ENCODE measurements around the gene OVAAL. TPM values are rescaled to one million over a fixed set of nuclear protein-coding genes. Genes with fewer than 3 reads are reported as not detected.

Gene OVAAL
- not detected for total RNA-seq
- polyA plus RNA-seq (2013, experiment 1 of 2) = not detected
- not detected for polyA plus RNA-seq (2013, experiment 2 of 2)
- long read RNA-seq, experiment 1 = 0 reads
- long read RNA-seq, experiment 2 = 0 reads
- long read RNA-seq, experiment 3 = 0 reads
- long read RNA-seq, experiment 4 = 0 reads

DNA sequence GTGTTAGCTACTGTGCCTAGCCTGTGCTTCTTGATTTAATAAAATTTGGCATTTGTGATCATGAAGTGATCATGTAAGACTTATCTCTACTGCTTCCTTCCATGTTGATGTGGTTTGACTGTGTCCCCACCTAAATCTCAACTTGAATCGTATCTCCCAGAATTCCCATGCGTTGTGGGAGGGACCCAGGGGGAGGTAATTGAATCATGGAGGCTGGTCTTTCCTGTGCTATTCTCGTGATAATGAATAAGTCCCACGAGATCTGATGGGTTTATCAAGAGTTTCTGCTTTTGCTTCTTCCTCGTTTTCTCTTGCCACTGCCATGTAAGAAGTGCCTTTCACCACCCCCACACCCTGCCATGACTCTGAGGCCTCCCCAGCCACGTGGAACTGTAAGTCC lies at the start of gene OVAAL:
TSS of gene OVAAL (plus strand) at position 301 of the 400 bp plus-strand sequence.
- H3K36me3 ChIP-seq (ENCODE audit: control insufficient read depth, insufficient read depth, low read length) = no peaks in the 10 kb centered on the region
- Mint-ChIP-seq H3K4me1 (peaks cover 8% of the 10 kb centered on the region), H3K27ac (no peak within 1 kb of the TSS), H3K4me3 (no peak within 1 kb of the TSS), H3K27me3 (ENCODE audit: insufficient read depth) (peaks cover 21% of the 10 kb centered on the region), H3K9me3 (peaks cover 3% of the 10 kb centered on the region), H3K36me3 (ENCODE audit: low read depth) (no peaks in the 10 kb centered on the region)
- no peak within 1 kb of the TSS for H3K4me3 ChIP-seq (ENCODE audit: low read length)
- H3K27me3 ChIP-seq (ENCODE audit: control insufficient read depth, insufficient read depth, low read length, poor library complexity, severe bottlenecking) = peaks cover 32% of the 10 kb centered on the region
- DNase-seq = peak; percentile 11
- no peak within 1 kb of the TSS for H3K27ac ChIP-seq (ENCODE audit: low read depth, low read length)
- H3K9ac ChIP-seq (ENCODE audit: extremely low read depth, low read length, poor library complexity, severe bottlenecking) = no peak within 1 kb of the TSS
- peaks cover 8% of the 10 kb centered on the region for H3K9me3 ChIP-seq (ENCODE audit: control insufficient read depth, low read length)
- WGBS, 2 experiments (ENCODE audit: insufficient coverage in 1 of 2, insufficient read length in 1 of 2) = 81 to 90% methylated on average over 2 to 6 of the region's 6 CpGs
- H3K4me1 ChIP-seq (ENCODE audit: control insufficient read depth, insufficient read depth, low read length) = no peaks in the 10 kb centered on the region
- TF ChIP-seq, protein P1, sequence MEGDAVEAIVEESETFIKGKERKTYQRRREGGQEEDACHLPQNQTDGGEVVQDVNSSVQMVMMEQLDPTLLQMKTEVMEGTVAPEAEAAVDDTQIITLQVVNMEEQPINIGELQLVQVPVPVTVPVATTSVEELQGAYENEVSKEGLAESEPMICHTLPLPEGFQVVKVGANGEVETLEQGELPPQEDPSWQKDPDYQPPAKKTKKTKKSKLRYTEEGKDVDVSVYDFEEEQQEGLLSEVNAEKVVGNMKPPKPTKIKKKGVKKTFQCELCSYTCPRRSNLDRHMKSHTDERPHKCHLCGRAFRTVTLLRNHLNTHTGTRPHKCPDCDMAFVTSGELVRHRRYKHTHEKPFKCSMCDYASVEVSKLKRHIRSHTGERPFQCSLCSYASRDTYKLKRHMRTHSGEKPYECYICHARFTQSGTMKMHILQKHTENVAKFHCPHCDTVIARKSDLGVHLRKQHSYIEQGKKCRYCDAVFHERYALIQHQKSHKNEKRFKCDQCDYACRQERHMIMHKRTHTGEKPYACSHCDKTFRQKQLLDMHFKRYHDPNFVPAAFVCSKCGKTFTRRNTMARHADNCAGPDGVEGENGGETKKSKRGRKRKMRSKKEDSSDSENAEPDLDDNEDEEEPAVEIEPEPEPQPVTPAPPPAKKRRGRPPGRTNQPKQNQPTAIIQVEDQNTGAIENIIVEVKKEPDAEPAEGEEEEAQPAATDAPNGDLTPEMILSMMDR (conservative IDR thresholded peaks at IDR 0.05) = no peak

DNA sequence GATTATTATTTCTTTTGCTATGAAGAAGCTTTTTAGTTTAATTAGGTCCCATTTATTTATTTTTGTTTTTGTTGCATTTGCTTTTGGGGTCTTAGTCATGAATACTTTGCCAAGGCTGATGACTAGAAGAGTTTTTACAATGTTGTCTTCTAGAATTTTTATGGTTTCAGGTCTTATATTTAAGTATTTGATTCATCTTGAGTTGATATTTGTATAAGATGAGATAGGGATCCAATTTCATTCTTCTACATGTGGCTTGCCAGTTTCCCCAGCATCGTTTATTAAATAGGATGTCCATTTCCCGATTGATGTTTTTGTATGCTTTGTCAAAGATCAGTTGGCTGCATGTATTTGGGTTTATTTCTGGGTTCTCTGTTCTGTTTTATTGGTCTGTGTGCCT lies 47.9 kb upstream of the OVAAL start:
- H3K27me3 Mint-ChIP-seq (ENCODE audit: insufficient read depth) = peaks cover 2% of the 10 kb centered on the region
- no peaks in the 10 kb centered on the region for H3K4me1 ChIP-seq (ENCODE audit: control insufficient read depth, insufficient read depth, low read length)
- TF ChIP-seq, protein P1 (conservative IDR thresholded peaks at IDR 0.05) = no peak
- H3K9me3 Mint-ChIP-seq = peaks cover 23% of the 10 kb centered on the region
- no peaks in the 10 kb centered on the region for H3K36me3 ChIP-seq (ENCODE audit: control insufficient read depth, insufficient read depth, low read length)
- H3K9me3 ChIP-seq (ENCODE audit: control insufficient read depth, low read length) = peaks cover 7% of the 10 kb centered on the region
- no peak overlapping the region for H3K27ac ChIP-seq (ENCODE audit: low read depth, low read length)
- no peaks in the 10 kb centered on the region for H3K27me3 ChIP-seq (ENCODE audit: control insufficient read depth, insufficient read depth, low read length, poor library complexity, severe bottlenecking)
- H3K9ac ChIP-seq (ENCODE audit: extremely low read depth, low read length, poor library complexity, severe bottlenecking) = no peak overlapping the region
- H3K27ac Mint-ChIP-seq = no peak overlapping the region
- H3K4me3 Mint-ChIP-seq = no peak overlapping the region
- DNase-seq = no peak
- H3K4me3 ChIP-seq (ENCODE audit: low read length) = no peak overlapping the region
- WGBS, 2 experiments (ENCODE audit: insufficient coverage in 1 of 2, insufficient read length in 1 of 2) = 93 to 100% methylated on average over 2 of the region's 2 CpGs
- peaks cover 5% of the 10 kb centered on the region for H3K36me3 Mint-ChIP-seq (ENCODE audit: low read depth)
- H3K4me1 Mint-ChIP-seq = no peaks in the 10 kb centered on the region

DNA sequence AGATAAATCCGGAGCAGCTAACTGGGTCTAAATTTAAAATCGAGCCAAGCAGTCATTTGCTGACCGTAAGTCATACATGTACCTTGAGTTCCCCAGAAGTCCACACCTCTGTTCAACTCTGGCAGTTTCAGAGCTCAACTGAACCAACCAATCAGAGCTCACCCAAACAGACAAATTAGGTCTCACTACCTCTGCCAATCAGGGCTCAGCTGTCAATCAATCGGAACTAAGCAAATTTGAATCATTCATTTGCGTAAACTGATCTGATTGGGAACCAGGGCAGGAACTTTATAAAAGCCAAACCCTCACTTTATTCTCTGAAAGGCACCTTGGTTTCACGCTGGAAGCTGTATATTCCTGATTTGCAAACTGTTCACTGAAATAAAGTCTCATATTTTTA lies 45.2 kb upstream of the OVAAL start:
- Histone ChIP-seq H3K9me3 (ENCODE audit: control insufficient read depth, low read length) (no peaks in the 10 kb centered on the region), H3K4me1 (ENCODE audit: control insufficient read depth, insufficient read depth, low read length) (no peaks in the 10 kb centered on the region), H3K4me3 (ENCODE audit: low read length) (no peak overlapping the region), H3K36me3 (ENCODE audit: control insufficient read depth, insufficient read depth, low read length) (no peaks in the 10 kb centered on the region), H3K27me3 (ENCODE audit: control insufficient read depth, insufficient read depth, low read length, poor library complexity, severe bottlenecking) (no peaks in the 10 kb centered on the region), H3K9ac (ENCODE audit: extremely low read depth, low read length, poor library complexity, severe bottlenecking) (no peak overlapping the region), H3K27ac (ENCODE audit: low read depth, low read length) (no peak overlapping the region)
- TF ChIP-seq, protein P1 (conservative IDR thresholded peaks at IDR 0.05) = no peak
- Mint-ChIP-seq H3K27me3 (ENCODE audit: insufficient read depth) (no peaks in the 10 kb centered on the region), H3K4me3 (no peak overlapping the region), H3K27ac (no peak overlapping the region), H3K36me3 (ENCODE audit: low read depth) (peaks cover 5% of the 10 kb centered on the region), H3K4me1 (no peaks in the 10 kb centered on the region), H3K9me3 (peaks cover 14% of the 10 kb centered on the region)
- 92 to 94% methylated on average over 6 of the region's 6 CpGs for WGBS, 2 experiments (ENCODE audit: insufficient coverage in 1 of 2, insufficient read length in 1 of 2)
- no peak for DNase-seq
